Tibial nerve (tissue), 4 donors: ENCODE data around the gene MS4A8. TPM values are rescaled to one million over a fixed set of nuclear protein-coding genes. Genes with fewer than 3 reads are reported as not detected.

Source experiments
- DNase-seq, 2 donors: peaks; one replicate each; pipeline ENCODE4 v3.0.0-alpha.2; 2019; ENCODE audit warnings: low spot score in 2 of 2
- H3K27ac ChIP-seq, 4 donors: fragments of 200-600 bp; sonication (generic) in 3 of 4; one replicate each; pipeline ENCODE4 v1.5.1; 2017 to 2019; ENCODE audit warnings: mild to moderate bottlenecking in 1 of 4
- H3K27me3 ChIP-seq, 2 donors: fragments of 200-600 bp; sonication (generic) in 1 of 2; one replicate each; pipeline versions ENCODE4 v1.5.1 to v1.6.0; 2017 to 2019
- H3K36me3 ChIP-seq, 3 donors: fragments of 200-600 bp; sonication (generic); one replicate each; pipeline ENCODE4 v1.5.1; 2018 to 2019
- H3K4me1 ChIP-seq, 4 donors: fragments of 200-600 bp; sonication (generic) in 3 of 4; one replicate each; pipeline ENCODE4 v1.5.1; 2017 to 2019
- H3K4me3 ChIP-seq, 4 donors: fragments of 200-600 bp; sonication (generic) in 3 of 4; one replicate each; pipeline ENCODE4 v1.5.1; 2017 to 2019; ENCODE audit warnings: mild to moderate bottlenecking in 1 of 4, moderate library complexity in 1 of 4
- H3K9me3 ChIP-seq, 4 donors: fragments of 200-600 bp; sonication (generic) in 3 of 4; one replicate each; pipeline ENCODE4 v1.5.1; 2017 to 2019
- EP300 ChIP-seq, 2 donors: sonication (generic); formaldehyde crosslinking; IDR thresholded peaks; one replicate each; pipeline ENCODE4 v1.6.1; 2017; ENCODE audit warnings: antibody characterized with exemption in 2 of 2, mild to moderate bottlenecking in 1 of 2
- POLR2A ChIP-seq, 2 donors: fragments of 450-650 bp; IDR thresholded peaks; one replicate each; pipeline ENCODE4 v1.6.1; 2017; ENCODE audit warnings: antibody characterized with exemption in 2 of 2, mild to moderate bottlenecking in 2 of 2, moderate library complexity in 2 of 2
- WGBS, 2 donors: methylation state at CpG; one replicate each; pipeline ENCODE4 v1.1.5; 2018; 5-methylcytosine and 5-hydroxymethylcytosine counted together
- total RNA-seq, 4 donors: library from RNA; depleted of rRNA; stranded (reverse); fragments of >200 nt; gene quantifications; one replicate each; pipeline ENCODE4 v1.1.0, GENCODE V29; 2016
- TF ChIP-seq, protein P1 (sequence below), 5 experiments: fragments of 200-600 bp in 3 of 5; fragments of 450-650 bp in 2 of 5; sonication (generic) in 3 of 5; IDR thresholded peaks; one replicate each; pipeline ENCODE4 v1.5.1; 2016 to 2019; ENCODE audit warnings: antibody characterized with exemption in 5 of 5, mild to moderate bottlenecking in 3 of 5, moderate library complexity in 2 of 5

Gene MS4A8
- total RNA-seq, 4 donors from 2014 or later, result not detected

DNA sequence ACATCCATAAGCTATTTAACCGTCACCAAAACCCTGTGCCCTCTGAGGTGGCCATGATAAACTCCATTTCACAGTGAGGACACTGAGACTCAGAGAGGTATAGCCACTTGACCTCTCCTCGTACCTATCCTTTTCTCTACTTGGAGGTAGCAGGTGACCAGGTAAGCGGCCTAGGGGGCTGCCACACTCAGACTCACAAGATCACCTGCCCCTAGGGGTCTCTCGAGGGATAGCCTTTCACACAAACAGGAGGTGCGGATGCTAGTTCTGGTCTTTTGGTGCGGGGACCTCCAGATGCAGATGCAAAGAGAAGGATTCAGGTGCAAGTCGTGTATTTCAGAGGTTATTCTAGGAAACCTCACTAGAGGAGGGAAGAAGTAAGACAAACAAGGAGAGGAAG, 39.7 kb downstream of the MS4A8 start:
- H3K27me3 ChIP-seq, result no peaks in the 10 kb centered on the region
- 73 to 75% methylated on average over 7 of the region's 7 CpGs for WGBS, 2 donors
- H3K4me3 ChIP-seq, result no peak overlapping the region
- no peaks in the 10 kb centered on the region for H3K4me1 ChIP-seq
- DNase-seq, result no peak
- no peaks in the 10 kb centered on the region for H3K36me3 ChIP-seq
- peaks cover 0 to 21% (median 1%) of the 10 kb centered on the region in 4 donors for H3K9me3 ChIP-seq
- no peak overlapping the region for H3K27ac ChIP-seq
- TF ChIP-seq, protein P1, sequence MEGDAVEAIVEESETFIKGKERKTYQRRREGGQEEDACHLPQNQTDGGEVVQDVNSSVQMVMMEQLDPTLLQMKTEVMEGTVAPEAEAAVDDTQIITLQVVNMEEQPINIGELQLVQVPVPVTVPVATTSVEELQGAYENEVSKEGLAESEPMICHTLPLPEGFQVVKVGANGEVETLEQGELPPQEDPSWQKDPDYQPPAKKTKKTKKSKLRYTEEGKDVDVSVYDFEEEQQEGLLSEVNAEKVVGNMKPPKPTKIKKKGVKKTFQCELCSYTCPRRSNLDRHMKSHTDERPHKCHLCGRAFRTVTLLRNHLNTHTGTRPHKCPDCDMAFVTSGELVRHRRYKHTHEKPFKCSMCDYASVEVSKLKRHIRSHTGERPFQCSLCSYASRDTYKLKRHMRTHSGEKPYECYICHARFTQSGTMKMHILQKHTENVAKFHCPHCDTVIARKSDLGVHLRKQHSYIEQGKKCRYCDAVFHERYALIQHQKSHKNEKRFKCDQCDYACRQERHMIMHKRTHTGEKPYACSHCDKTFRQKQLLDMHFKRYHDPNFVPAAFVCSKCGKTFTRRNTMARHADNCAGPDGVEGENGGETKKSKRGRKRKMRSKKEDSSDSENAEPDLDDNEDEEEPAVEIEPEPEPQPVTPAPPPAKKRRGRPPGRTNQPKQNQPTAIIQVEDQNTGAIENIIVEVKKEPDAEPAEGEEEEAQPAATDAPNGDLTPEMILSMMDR (IDR thresholded peaks at IDR 0.05), result no peak
- TF ChIP-seq POLR2A (IDR thresholded peaks at IDR 0.05) (no peak), EP300 (IDR thresholded peaks at IDR 0.05) (no peak)

- H3K4me1 ChIP-seq, result no peaks in the 10 kb centered on the region
- TF ChIP-seq, protein P1 (IDR thresholded peaks at IDR 0.05), result no peak
- TF ChIP-seq POLR2A (IDR thresholded peaks at IDR 0.05) (no peak), EP300 (IDR thresholded peaks at IDR 0.05) (no peak)
- no peak overlapping the region for H3K4me3 ChIP-seq
Observed at GRCh38 chr11:60740573-60740972, 41.2 kb downstream of the MS4A8 start.

DNA sequence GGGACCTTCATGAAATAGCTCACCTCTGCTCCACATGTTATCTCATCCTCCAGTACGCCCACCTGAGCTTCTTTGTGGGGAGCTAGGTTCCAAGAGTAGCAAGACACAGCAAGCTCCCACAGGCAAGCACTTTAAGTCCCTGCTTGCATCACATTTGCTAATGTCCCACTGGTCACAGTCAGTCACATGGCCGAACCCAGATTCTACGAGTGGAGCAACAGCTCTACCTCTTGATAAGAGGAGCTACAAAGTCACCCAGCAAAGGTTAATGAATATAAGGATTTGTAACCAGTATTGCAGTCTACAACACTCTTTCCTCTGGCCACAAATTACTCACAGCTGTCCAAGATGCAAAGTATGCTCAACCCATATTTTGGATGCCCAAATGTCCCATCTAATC, 42.0 kb downstream of the MS4A8 start:
- no peaks in the 10 kb centered on the region for H3K36me3 ChIP-seq
- H3K27ac ChIP-seq, result no peak overlapping the region
- H3K27me3 ChIP-seq, result no peaks in the 10 kb centered on the region
- H3K9me3 ChIP-seq, result peaks cover 0 to 25% (median 1%) of the 10 kb centered on the region in 4 donors
- WGBS, 2 donors, result 83 to 90% methylated on average over 3 of the region's 3 CpGs
- H3K4me1 ChIP-seq, result no peaks in the 10 kb centered on the region
- H3K4me3 ChIP-seq, result no peak overlapping the region
- DNase-seq, result no peak
- no peak for TF ChIP-seq POLR2A (IDR thresholded peaks at IDR 0.05)
- TF ChIP-seq EP300 (IDR thresholded peaks at IDR 0.05), result no peak
- TF ChIP-seq, protein P1 (IDR thresholded peaks at IDR 0.05), result no peak

More at GRCh38 chr11:60740573-60740972, 41.2 kb downstream of the MS4A8 start:
- Histone ChIP-seq H3K27me3 (no peaks in the 10 kb centered on the region), H3K36me3 (no peaks in the 10 kb centered on the region), H3K27ac (no peak overlapping the region), H3K9me3 (peaks cover 0 to 25% (median 1%) of the 10 kb centered on the region in 4 donors)
- no peak for DNase-seq

- Histone ChIP-seq H3K36me3 (no peaks in the 10 kb centered on the region), H3K4me1 (no peaks in the 10 kb centered on the region), H3K27me3 (no peaks in the 10 kb centered on the region), H3K9me3 (peaks cover 0 to 25% (median 1%) of the 10 kb centered on the region in 4 donors), H3K27ac (no peak overlapping the region), H3K4me3 (no peak overlapping the region)
- no peak for DNase-seq
- WGBS, 2 donors, result 92% methylated on average over 1 of the region's 1 CpG
- TF ChIP-seq, protein P1 (IDR thresholded peaks at IDR 0.05), result no peak
- no peak for TF ChIP-seq POLR2A (IDR thresholded peaks at IDR 0.05)
- TF ChIP-seq EP300 (IDR thresholded peaks at IDR 0.05), result no peak
Observed at GRCh38 chr11:60743058-60743457, 43.6 kb downstream of the MS4A8 start.

DNA sequence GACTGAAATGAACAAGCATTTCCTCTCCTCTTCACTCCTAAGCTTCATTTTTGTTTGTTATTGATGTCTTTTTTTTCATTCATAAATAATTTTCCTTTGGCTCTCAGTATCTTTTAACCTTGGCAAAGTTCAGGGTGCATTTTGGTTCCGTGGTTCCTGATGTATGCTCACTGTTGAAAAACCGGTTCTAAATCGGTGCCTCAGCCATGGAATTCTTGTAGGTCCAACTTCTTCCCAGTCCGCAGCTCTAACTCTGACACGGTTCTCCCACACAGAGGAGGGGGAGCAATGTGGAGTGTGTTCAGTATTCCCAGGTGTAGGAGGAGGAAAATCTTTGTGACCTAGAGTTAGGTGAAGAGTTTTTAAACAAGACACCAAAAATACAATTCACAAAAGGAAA, 44.7 kb downstream of the MS4A8 start:
- no peak for TF ChIP-seq EP300 (IDR thresholded peaks at IDR 0.05)
- TF ChIP-seq, protein P1 (IDR thresholded peaks at IDR 0.05), result no peak
- no peak for TF ChIP-seq POLR2A (IDR thresholded peaks at IDR 0.05)

More for the DNA sequence above, 44.7 kb downstream of the MS4A8 start:
- Histone ChIP-seq H3K4me1 (no peaks in the 10 kb centered on the region), H3K27ac (no peak overlapping the region), H3K4me3 (no peak overlapping the region), H3K9me3 (peaks cover 0 to 25% (median 1%) of the 10 kb centered on the region in 4 donors), H3K27me3 (no peaks in the 10 kb centered on the region), H3K36me3 (no peaks in the 10 kb centered on the region)
- 90 to 94% methylated on average over 5 of the region's 5 CpGs for WGBS, 2 donors
- DNase-seq, result no peak
